DOHH2 (cell line): ENCODE measurements around the gene GREB1.

Source experiments
- H3F3A ChIP-seq: fragments of 200-600 bp; sonication (generic), shearing (Covaris generic); 2 replicates; pipeline ENCODE4 v1.6.0; 2016; ENCODE audit warnings: antibody characterized with exemption, mild to moderate bottlenecking; ENCODE audit not compliant: control insufficient read depth, insufficient read depth
- H3K27ac ChIP-seq: fragments of 200-600 bp; sonication (generic); 2 replicates; pipeline ENCODE4 v1.5.1; 2014; ENCODE audit warnings: low read depth, mild to moderate bottlenecking, low read length, moderate library complexity
- H3K27me3 ChIP-seq: fragments of 200-600 bp; sonication (generic); 2 replicates; pipeline ENCODE4 v1.6.1; 2014; ENCODE audit warnings: mild to moderate bottlenecking, low read length, mixed read lengths; ENCODE audit not compliant: control insufficient read depth
- H3K36me3 ChIP-seq: fragments of 200-600 bp; sonication (generic); 2 replicates; pipeline ENCODE4 v1.6.1; 2014; ENCODE audit warnings: mild to moderate bottlenecking, low read length, moderate library complexity, mixed read lengths; ENCODE audit not compliant: control insufficient read depth
- H3K4me1 ChIP-seq: fragments of 200-600 bp; sonication (generic); 2 replicates; pipeline ENCODE4 v1.6.1; 2014; ENCODE audit warnings: mild to moderate bottlenecking, low read length, mixed read lengths; ENCODE audit not compliant: control insufficient read depth
- H3K4me2 ChIP-seq: fragments of 200-600 bp; sonication (generic); 2 replicates; pipeline ENCODE4 v1.6.0; 2014; ENCODE audit warnings: mild to moderate bottlenecking, low read length, moderate library complexity
- H3K4me3 ChIP-seq: fragments of 200-600 bp; sonication (generic); 2 replicates; pipeline ENCODE4 v1.5.1; 2014; ENCODE audit warnings: mild to moderate bottlenecking, low read length, mixed read lengths
- H3K79me2 ChIP-seq: fragments of 200-600 bp; sonication (generic); 2 replicates; pipeline ENCODE4 v1.6.1; 2014; ENCODE audit warnings: mild to moderate bottlenecking, low read length, mixed read lengths; ENCODE audit not compliant: control insufficient read depth
- H3K9me2 ChIP-seq: fragments of 200-600 bp; sonication (generic); replicated peaks from 2 replicates; pipeline ENCODE4 v1.6.1; 2014; ENCODE audit warnings: mild to moderate bottlenecking, low read length, mixed read lengths; ENCODE audit not compliant: control insufficient read depth
- H3K9me3 ChIP-seq: fragments of 200-600 bp; sonication (generic); 2 replicates; pipeline ENCODE4 v1.6.1; 2014; ENCODE audit warnings: antibody characterized with exemption, low read length, mixed read lengths; ENCODE audit not compliant: control insufficient read depth, insufficient read depth
- H4K20me1 ChIP-seq: fragments of 200-600 bp; sonication (generic); 2 replicates; pipeline ENCODE4 v1.6.0; 2014; ENCODE audit warnings: low read depth, mild to moderate bottlenecking, antibody characterized with exemption, low read length, moderate library complexity; ENCODE audit not compliant: control insufficient read depth, insufficient read depth
- EZH2phosphoT487 ChIP-seq: fragments of 200-600 bp; sonication (generic); IDR thresholded peaks from 2 replicates; pipeline ENCODE4 v1.6.1; 2017; ENCODE audit warnings: borderline replicate concordance, mild to moderate bottlenecking, antibody characterized with exemption, low read length, moderate library complexity, mixed read lengths
- TF ChIP-seq, protein P1 (sequence below): fragments of 200-600 bp; sonication (generic); IDR thresholded peaks from one replicate; pipeline ENCODE4 v1.5.1; 2014; ENCODE audit warnings: antibody characterized with exemption, mild to moderate bottlenecking, low read depth, low read length; ENCODE audit not compliant: poor library complexity, severe bottlenecking

GREB1 gene

DNA sequence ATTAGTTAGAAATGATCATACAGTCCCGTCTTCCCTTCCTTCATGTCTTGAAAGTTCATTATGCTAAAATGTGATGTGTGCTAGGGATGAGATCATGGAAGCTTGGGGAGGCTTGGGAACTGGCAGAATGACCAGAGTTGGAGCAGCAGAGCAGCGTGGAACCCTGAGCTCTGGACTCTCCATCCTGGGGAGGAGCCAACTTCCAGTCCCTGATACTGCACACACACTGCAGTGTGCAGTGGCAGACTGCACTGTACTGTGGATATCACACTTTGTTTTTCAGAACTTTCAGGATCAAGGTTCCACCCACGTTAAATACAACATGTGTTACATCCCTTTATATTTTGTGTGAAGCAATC, 27.3 kb upstream of the GREB1 start:
- no peak for TF ChIP-seq EZH2phosphoT487
- TF ChIP-seq, protein P1, sequence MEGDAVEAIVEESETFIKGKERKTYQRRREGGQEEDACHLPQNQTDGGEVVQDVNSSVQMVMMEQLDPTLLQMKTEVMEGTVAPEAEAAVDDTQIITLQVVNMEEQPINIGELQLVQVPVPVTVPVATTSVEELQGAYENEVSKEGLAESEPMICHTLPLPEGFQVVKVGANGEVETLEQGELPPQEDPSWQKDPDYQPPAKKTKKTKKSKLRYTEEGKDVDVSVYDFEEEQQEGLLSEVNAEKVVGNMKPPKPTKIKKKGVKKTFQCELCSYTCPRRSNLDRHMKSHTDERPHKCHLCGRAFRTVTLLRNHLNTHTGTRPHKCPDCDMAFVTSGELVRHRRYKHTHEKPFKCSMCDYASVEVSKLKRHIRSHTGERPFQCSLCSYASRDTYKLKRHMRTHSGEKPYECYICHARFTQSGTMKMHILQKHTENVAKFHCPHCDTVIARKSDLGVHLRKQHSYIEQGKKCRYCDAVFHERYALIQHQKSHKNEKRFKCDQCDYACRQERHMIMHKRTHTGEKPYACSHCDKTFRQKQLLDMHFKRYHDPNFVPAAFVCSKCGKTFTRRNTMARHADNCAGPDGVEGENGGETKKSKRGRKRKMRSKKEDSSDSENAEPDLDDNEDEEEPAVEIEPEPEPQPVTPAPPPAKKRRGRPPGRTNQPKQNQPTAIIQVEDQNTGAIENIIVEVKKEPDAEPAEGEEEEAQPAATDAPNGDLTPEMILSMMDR, result no peak
- no peak overlapping the region for H3K27ac ChIP-seq
- no peaks in the 10 kb centered on the region for H3F3A ChIP-seq
- no peak overlapping the region for H3K4me3 ChIP-seq
- no peaks in the 10 kb centered on the region for H3K4me1 ChIP-seq
- H3K9me3 ChIP-seq, result no peaks in the 10 kb centered on the region
- no peaks in the 10 kb centered on the region for H3K36me3 ChIP-seq
- no peaks in the 10 kb centered on the region for H4K20me1 ChIP-seq
- H3K9me2 ChIP-seq, result no peaks in the 10 kb centered on the region
- 0 out of 2 replicates have a peak, but pooled peaks cover 2% of the 10 kb centered on the region for H3K27me3 ChIP-seq
- no peak overlapping the region for H3K4me2 ChIP-seq
- no peaks in the 10 kb centered on the region for H3K79me2 ChIP-seq

DNA sequence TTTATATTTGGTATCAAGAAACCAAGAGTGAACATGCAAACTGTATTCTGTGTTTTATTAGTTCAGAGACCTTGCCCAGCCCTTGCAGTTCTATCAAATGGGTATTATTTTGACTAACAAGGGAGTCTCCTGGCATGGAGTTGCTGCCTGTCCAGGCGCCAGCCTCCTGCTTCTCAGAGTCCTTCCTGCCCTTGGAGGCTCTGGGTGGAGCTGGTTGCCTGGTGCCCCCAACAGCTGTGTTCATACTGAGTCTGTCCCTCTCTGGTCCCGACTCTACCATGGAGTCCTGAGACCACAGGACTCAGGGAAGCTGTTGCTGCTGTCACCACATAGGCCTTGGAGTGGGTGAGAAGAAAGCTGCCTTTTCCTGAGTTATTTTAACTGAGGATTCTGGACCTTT, 26.3 kb upstream of the GREB1 start:
- Histone ChIP-seq H3K27ac (no peak overlapping the region), H3F3A (no peaks in the 10 kb centered on the region), H3K27me3 (0 out of 2 replicates have a peak, but pooled peaks cover 2% of the 10 kb centered on the region), H3K36me3 (no peaks in the 10 kb centered on the region), H3K4me1 (no peaks in the 10 kb centered on the region), H3K4me3 (no peak overlapping the region), H3K9me2 (no peaks in the 10 kb centered on the region), H3K4me2 (no peak overlapping the region), H4K20me1 (no peaks in the 10 kb centered on the region), H3K79me2 (no peaks in the 10 kb centered on the region), H3K9me3 (no peaks in the 10 kb centered on the region)
- TF ChIP-seq, protein P1, result no peak
- TF ChIP-seq EZH2phosphoT487, result no peak

DNA sequence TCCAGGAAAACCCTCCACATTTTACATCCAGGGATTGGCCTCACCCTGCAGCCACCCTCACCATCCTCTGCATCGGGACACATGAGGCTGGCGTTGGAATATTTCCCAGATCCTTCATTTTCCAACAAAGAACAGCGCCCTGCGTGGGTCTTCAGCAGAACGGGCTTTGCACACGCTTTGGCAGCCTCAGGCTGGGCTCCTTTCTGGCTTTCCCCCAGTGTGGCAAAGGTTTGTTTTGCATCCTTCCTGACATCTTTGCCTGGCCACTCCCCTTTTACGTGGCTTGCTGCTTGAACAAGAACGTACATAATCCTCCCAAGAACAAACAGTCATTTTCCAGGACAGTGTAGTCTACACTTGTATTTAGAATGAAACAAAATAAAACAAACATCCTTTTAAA, 25.6 kb upstream of the GREB1 start:
- no peak overlapping the region for H3K4me2 ChIP-seq
- H3F3A ChIP-seq, result no peaks in the 10 kb centered on the region
- no peaks in the 10 kb centered on the region for H3K36me3 ChIP-seq
- H3K27me3 ChIP-seq, result 0 out of 2 replicates have a peak, but pooled peaks cover 2% of the 10 kb centered on the region
- TF ChIP-seq, protein P1, result no peak
- H3K79me2 ChIP-seq, result no peaks in the 10 kb centered on the region
- no peaks in the 10 kb centered on the region for H3K9me2 ChIP-seq
- H3K27ac ChIP-seq, result no peak overlapping the region
- no peaks in the 10 kb centered on the region for H4K20me1 ChIP-seq
- H3K4me1 ChIP-seq, result no peaks in the 10 kb centered on the region
- H3K9me3 ChIP-seq, result no peaks in the 10 kb centered on the region
- no peak overlapping the region for H3K4me3 ChIP-seq
